Dermis blood vessel endothelial cell (primary cell): ENCODE measurements around the gene FLII. TPM values are rescaled to one million over a fixed set of nuclear protein-coding genes. Genes with fewer than 3 reads are reported as not detected.

ENCODE experiments used
- DNase-seq: peaks from one replicate; pipeline ENCODE4 v3.0.0; 2010
- total RNA-seq: library from RNA; depleted of rRNA; stranded (reverse); fragments of >200 nt; gene quantifications from 2 replicates; pipeline ENCODE4 v1.2.3, GENCODE V29; 2014

The FLII gene
- total RNA-seq, 1 donor from 2014 or later, result 409 TPM

DNA sequence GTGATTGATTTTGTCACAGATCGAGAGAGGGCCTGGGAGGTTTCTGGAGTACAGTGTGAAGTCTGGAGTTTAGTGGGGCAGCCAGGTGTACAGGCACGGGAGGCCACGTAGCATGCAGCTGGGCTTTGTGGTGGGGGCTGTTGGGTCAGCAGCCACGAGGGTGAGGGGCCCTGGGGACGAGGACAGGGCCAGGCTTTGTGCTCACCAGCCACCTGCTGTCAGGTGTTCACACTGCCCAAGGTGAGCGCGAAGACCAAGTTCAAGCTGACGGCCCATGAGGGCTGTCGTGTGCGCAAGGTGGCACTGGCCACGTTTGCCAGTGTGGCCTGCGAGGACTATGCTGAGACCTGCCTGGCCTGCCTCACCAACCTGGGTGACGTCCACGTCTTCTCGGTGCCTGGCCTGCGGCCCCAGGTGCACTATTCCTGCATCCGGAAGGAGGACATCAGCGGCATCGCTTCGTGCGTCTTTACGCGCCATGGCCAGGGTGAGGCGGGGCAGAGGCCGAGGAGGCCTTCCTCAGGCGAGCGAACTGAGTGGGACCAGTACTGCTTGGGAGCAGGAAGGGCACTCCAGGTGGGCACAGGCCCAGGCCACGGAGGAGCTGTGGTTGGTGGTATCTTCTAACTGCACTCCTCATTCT is 17.2 kb downstream of the FLII start:
- no peak for DNase-seq

GRCh38 chr17:18240449-18240848 is 18.1 kb downstream of the FLII start:
- DNase-seq, result no peak

DNA sequence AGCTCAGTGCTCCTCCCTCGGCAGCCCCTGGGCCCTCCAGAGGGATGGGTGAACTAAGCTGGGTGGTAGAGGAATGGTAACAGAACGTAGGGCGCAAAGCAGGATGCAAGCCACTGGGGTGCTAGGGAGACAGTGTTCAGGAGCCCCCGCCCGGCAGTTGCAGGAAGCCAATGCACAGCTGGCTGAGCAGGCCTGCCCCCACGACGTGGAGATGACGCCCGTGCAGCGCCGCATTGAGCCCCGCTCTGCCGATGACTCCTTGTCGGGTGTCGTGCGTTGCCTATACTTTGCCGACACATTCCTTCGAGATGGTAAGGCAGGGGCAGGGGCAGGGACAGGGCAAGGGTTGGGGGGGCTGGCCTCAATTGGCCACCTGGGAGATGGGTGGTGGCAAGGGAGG is 20.2 kb downstream of the FLII start:
- DNase-seq, result no peak

- DNase-seq, result no peak
These were observed 21.1 kb downstream of the FLII start for GRCh38 chr17:18237461-18237860.

DNA sequence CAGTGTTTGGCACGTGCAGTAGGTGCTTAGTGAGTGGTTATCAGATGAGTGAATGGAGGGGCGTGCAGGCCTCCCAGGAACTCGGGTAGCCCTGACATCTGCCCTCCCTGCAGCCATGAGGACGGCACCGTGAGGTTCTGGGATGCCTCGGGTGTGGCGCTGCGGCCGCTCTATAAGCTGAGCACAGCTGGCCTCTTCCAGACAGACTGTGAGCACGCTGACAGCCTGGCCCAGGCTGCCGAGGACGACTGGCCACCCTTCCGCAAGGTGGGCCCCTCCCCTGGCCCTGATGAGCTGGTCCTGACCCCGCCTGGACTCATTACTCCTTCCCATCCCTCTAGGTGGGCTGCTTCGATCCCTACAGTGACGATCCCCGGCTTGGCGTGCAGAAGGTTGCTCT is 22.0 kb downstream of the FLII start:
- DNase-seq, result no peak

DNA sequence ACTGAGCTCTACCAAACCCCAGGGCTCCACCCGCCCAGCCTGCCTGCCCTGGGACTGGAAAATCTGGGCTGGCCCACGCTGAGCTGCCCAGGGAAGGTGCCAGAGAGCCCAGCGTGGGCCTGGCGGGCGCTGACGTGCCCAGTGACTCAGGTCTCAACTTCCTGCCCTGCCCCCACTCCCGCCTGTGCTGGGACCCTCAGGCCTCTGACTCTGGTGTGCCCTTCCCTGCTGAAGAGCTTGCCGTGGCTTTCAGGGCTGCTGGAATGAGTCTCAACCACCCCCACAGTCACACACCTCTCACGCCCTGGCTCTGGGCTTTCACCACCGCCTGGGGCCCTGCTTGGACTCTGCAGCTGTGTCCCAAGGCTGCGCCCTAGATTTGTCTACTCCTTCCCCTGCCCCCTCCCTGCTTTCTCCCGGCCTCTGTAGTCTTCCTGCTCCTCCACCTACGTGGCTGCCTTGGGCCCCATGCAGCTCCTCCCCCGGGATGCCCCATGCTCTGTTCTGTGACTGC is 22.7 kb downstream of the FLII start:
- peak; percentile 80 for DNase-seq

GRCh38 chr17:18234853-18235380 is 23.6 kb downstream of the FLII start:
- no peak for DNase-seq

DNA sequence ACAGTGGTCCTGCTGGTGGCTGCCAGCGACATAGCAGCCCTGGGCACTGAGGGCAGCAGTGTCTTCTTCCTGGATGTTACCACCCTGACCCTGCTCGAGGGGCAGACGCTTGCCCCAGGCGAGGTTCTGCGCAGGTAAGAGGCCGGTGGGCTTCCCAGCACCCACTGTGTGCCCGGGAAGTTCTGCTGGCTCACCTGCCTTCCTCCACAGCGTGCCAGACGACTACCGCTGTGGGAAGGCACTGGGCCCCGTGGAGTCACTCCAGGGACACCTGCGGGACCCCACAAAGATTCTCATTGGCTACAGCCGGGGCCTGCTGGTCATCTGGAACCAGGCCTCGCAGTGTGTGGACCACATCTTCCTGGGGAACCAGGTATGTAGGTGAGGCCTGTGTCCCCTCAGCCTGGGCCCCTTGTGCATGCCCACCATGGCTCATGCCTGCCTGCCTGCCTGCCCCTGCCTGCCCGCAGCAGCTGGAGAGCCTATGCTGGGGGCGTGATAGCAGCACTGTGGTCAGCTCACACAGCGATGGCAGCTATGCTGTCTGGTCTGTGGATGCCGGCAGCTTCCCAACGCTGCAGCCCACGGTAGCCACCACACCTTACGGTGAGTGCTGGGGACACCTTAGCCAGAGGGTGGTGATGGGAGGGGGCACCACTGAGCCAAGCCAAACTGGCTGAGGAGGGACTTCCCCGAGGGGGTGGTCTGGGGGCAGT is 24.6 kb downstream of the FLII start:
- DNase-seq, result no peak

- DNase-seq, result no peak
These were observed 27.4 kb downstream of the FLII start for GRCh38 chr17:18231164-18231563.

DNA sequence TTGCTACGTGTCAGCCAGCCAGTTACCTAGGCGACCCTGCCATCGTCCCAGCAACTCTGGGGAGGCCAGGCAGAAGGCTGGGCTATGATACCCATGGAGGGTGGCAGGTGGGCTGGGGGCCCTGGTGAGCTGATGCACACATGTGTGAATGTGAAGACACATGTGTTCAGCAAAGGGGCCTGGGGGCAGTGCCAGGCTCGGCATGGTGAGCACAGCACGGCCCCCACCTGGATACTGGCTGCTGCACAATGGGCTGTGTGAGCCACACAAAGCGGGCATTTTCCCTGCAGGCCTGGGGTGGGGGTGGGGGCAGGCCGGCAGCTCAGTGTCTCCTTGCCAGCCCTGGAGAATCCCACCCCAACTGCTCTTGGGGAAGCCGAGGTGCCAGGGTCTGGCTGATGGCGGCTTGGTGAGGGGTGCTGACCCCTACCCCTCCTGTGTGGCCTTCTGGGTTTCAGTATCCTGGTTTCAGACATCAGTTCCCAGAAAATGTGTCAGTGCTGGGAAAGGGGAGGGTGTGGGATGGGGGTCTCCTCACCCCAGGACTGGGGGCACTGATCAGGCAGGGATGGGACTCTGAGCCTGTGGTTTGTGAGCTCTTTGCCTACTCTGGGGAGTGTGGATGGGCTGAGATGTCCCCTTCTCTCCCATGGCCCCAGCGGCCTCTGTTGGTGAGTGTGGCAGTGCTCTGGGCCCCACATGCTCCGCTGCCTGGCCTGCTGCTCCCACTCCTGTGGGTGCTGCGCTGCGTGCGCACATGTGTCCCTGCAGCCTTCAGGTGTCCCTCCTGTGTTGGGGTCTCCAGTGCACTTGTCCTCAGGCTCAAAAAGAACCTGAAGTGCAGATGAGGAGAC is 28.0 kb downstream of the FLII start:
- no peak for DNase-seq

GRCh38 chr17:18229771-18230170 is 28.8 kb downstream of the FLII start:
- no peak for DNase-seq

- DNase-seq, result no peak
These were observed 29.3 kb downstream of the FLII start for GRCh38 chr17:18229254-18229653.

- no peak for DNase-seq
These were observed 30.3 kb downstream of the FLII start for GRCh38 chr17:18228176-18228682.

DNA sequence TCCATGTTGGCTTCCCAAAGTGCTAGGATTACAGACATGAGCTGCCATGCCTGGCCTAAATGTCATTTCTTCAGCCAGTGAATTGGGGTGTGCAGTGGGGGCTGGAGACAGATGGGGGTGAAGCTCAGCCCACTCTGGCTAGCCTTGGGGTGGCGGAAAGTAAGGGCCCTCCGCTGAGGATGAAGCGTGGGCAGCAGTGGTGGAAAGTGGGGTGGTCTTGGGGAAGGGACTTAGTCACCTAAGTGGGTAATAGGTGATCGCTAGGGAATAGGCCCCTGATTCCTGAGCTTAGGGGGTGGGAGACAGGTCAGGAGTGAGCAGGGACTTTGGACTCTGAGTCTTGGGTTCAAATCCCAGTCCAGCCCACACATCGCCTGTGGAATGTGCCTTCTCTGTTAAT is 30.9 kb downstream of the FLII start:
- DNase-seq, result no peak

GRCh38 chr17:18226284-18226945 is 32.1 kb downstream of the FLII start:
- peak; percentile 21 for DNase-seq

DNA sequence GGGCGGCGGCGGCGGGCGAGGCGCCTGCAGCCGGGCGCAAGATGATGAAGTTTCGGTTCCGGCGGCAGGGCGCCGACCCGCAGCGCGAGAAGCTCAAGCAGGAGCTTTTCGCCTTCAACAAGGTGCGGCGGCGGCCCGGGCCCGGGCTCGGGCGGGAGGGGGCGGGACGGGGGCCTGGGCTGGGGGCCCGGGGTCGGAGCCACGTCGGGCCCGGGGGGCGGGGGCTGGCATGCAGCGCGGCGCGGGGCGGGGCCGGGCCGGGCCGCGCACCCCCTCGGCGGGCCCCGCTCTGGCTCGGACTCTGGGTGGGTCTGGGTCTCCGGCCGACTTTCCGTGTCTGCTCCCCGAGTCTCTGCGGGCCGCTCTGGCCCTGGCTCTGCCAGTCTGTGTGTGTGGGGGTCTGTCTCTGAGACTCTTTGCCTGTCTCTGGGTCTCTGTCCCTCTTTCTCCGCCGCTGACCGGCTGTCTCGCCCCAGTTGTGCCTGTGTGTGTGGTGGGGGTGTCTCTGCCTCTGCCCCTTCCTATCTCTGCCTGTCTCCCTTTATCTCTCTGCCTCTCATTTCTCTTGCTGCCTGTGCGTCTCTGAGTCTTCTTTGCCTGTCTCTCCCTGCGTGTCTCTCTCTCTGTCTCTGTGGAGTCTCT is 32.8 kb downstream of the FLII start:
- DNase-seq, result no peak

DNA sequence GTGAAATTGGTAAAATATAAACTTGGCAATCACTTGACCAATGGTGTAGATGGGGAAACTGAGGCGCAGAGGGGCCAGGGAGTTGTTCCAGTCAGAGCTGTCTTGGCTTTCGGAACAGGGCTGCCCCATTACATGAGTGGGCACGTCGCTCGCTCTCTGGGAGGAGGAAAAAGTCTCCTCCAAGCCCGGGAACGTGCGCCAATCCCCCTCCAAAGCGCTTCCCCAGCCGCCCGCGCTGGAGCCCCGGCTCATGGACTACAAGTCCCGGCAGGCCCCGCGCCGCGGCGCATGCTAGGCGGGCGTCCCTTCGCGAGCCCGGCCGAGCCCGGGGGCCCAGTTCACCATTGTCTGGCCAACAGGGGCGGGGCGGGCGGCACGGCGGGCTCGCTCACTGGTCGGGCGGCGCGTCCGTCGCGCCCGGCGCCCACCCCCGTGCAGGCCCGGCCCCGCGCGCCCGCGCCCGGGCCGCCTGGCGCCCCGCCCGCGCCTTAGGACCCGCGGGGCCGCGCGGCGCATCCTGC is 33.4 kb downstream of the FLII start, which contains the start of gene LLGL1:
TSS of gene LLGL1 (plus strand) at position 515 of the 521 bp plus-strand sequence. CDS start 48 bp downstream, outside the sequence.
- peak; percentile 97 for DNase-seq

DNA sequence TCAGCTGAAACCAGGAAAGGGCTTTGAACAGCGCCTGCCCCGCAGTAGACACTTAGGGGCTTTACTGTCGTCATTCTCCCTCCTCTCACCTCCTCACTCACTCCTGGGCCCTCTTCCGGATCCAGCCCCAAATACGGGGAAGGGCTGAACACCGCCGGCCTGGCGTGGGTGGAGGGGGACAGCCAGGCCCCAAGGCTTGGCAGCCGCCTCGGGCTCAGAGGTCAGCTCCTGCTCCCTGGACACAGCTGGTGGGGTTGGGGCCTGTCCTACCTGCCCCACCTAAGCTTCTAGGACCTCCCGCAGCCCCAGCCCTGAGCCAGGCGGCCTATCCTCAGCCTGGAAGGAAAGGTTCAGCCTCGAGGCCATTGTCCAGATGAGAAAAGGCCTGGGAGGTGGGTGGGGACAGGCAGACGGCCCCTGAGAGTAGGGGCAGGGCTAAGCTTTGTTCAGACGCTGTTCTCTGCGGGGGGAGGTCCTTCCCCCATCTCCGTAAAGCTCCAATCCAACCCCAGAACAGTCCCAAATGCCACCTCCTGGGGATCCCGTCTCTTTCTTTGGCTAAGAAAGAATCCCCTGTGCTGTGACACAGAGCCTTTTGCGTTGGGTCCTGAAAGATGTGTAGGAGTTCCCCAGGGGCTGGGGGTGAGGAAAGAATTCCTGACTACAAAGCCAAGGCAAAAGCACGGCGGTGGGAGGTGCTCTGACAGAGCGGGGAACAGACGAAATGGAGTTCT is 34.0 kb downstream of the FLII start:
- peak; percentile 20 for DNase-seq

DNA sequence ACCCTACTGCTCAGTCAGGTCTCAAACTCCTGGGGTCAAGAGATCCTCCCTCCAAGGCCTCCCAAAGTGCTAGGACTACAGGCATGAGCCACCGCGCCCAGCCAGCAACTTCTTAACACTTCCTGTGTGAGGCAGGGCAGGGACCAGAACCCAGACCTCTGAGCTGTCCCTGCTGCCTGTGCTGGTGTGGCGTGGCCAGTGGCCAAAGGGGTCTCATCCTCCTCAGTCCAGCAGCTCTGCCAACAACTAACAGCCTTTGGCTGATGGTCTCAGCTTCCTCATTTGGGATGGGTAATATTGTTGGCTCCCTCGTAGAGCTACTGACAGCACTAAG is 34.5 kb downstream of the FLII start:
- no peak for DNase-seq

GRCh38 chr17:18218756-18219415 is 39.7 kb downstream of the FLII start:
- peak; percentile 36 for DNase-seq
